ENCODE data around the gene CLN5.

GRCh38 chr13:76965759-76966421, 26.0 kb upstream of the CLN5 start:
- TF ChIP-seq CTCF (conservative IDR thresholded peaks at IDR 0.05 in 1 of 2, IDR thresholded peaks at IDR 0.05 in 1 of 2; ENCODE audit: extremely low read depth in 1 of 2, insufficient read depth in 1 of 2, low read depth in 1 of 2, low read length in 2 of 2) (no peak), EZH2 (IDR thresholded peaks at IDR 0.05; ENCODE audit: borderline replicate concordance, low read length) (no peak)

Data from mammary epithelial cell (primary cell).